ENCODE results near the gene CASTOR2.
"Not testable (repeated sequence)": the region's sequence is repeated elsewhere in the genome, so short reads cannot be mapped to it uniquely, and the experiment has no call there.

CASTOR2 gene

GRCh38 chr7:74964511-74965119 lies at the start of gene CASTOR2:
Gene CASTOR2, plus strand, starts transcription at chr7:74964705. Its CDS starts 281 bp downstream, at chr7:74964986.
- TF ChIP-seq GATA3, GATA2 (IDR thresholded peaks at IDR 0.05; ENCODE audit: low read depth, low read length): not testable (repeated sequence)

DNA sequence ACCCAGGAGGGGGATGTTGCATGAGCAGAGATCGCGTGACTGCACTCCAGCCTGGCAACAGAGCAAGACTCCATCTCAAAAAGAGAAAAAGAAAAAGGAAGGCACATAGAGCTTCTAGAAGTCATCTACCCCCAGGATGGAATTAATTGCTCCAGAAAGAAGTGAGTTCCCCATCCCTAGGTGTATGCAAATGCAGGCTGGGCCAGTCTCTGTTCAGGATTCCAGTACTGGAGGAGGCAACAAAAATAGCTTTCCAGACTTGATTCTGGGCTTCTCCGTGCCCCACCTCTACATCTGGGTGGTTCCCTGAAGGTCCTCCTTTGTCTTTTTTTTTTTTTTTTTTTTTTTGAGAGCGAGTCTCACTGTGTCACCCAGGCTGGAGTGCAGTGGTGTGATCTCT lies 28.6 kb downstream of the CASTOR2 start:
- TF ChIP-seq GATA2 (IDR thresholded peaks at IDR 0.05; ENCODE audit: low read depth, low read length), result no peak
- no peak for TF ChIP-seq GATA3 (IDR thresholded peaks at IDR 0.05; ENCODE audit: low read depth, low read length)

GRCh38 chr7:75010036-75010435 lies 45.5 kb downstream of the CASTOR2 start:
- TF ChIP-seq GATA3 (IDR thresholded peaks at IDR 0.05; ENCODE audit: low read depth, low read length) (no peak), GATA2 (IDR thresholded peaks at IDR 0.05; ENCODE audit: low read depth, low read length) (no peak)

- TF ChIP-seq GATA2 (IDR thresholded peaks at IDR 0.05; ENCODE audit: low read depth, low read length) (no peak), GATA3 (IDR thresholded peaks at IDR 0.05; ENCODE audit: low read depth, low read length) (no peak)
These were observed 53.3 kb downstream of the CASTOR2 start for GRCh38 chr7:75017832-75018231.

GRCh38 chr7:75018570-75019364 lies 54.3 kb downstream of the CASTOR2 start:
- no peak for TF ChIP-seq GATA3 (IDR thresholded peaks at IDR 0.05; ENCODE audit: low read depth, low read length)
- no peak for TF ChIP-seq GATA2 (IDR thresholded peaks at IDR 0.05; ENCODE audit: low read depth, low read length)

GRCh38 chr7:75019800-75020199 lies 55.3 kb downstream of the CASTOR2 start:
- TF ChIP-seq GATA2 (IDR thresholded peaks at IDR 0.05; ENCODE audit: low read depth, low read length) (no peak), GATA3 (IDR thresholded peaks at IDR 0.05; ENCODE audit: low read depth, low read length) (no peak)

- no peak for TF ChIP-seq GATA2 (IDR thresholded peaks at IDR 0.05; ENCODE audit: low read depth, low read length)
- TF ChIP-seq GATA3 (IDR thresholded peaks at IDR 0.05; ENCODE audit: low read depth, low read length), result no peak
These were observed 60.4 kb downstream of the CASTOR2 start for GRCh38 chr7:75024922-75025321.

GRCh38 chr7:75028299-75028698 lies 63.8 kb downstream of the CASTOR2 start:
- TF ChIP-seq GATA3 (IDR thresholded peaks at IDR 0.05; ENCODE audit: low read depth, low read length) (no peak), GATA2 (IDR thresholded peaks at IDR 0.05; ENCODE audit: low read depth, low read length) (no peak)

GRCh38 chr7:75033064-75033463 lies 68.6 kb downstream of the CASTOR2 start:
- no peak for TF ChIP-seq GATA3 (IDR thresholded peaks at IDR 0.05; ENCODE audit: low read depth, low read length)
- no peak for TF ChIP-seq GATA2 (IDR thresholded peaks at IDR 0.05; ENCODE audit: low read depth, low read length)

DNA sequence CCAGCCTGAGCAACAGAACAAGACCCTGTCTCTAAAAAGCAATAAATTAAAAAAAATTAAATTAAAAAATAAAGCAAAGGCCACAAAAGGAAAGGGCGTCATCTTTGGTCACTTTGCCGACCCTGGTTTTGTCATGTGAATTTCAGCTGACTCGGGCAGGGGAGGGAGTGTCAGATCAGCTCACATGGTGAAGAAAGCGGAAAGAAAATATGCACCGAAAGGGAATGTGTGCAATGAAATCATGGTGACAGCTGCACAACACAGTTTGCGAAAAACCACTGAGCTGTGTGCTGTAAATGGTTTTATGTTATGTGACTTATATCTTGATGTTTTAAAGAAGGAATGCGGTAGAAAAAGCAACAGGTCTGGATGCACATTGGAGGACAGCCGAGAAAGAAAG lies 69.3 kb downstream of the CASTOR2 start:
- no peak for TF ChIP-seq GATA3 (IDR thresholded peaks at IDR 0.05; ENCODE audit: low read depth, low read length)
- no peak for TF ChIP-seq GATA2 (IDR thresholded peaks at IDR 0.05; ENCODE audit: low read depth, low read length)

DNA sequence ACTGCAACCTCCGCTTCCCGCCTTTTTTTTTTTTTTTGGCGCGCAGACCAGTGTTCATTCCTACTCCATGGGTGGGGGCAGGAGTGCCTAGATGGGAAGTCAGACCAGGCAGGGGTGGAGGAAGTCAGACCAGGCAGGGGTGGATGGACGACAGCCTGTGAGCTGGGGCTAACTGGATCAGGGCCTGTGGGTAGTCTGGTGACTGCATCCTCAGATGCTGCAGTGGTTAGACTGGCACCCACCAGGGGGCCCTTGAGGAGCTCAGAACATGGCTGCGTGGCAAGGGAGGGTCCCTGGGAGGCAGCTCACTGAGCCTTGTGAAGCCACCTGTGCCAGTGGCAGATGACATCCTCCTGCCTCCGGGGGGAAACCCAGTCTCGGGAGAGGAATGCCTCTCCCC lies 74.0 kb downstream of the CASTOR2 start:
- TF ChIP-seq GATA3 (IDR thresholded peaks at IDR 0.05; ENCODE audit: low read depth, low read length) (no peak), GATA2 (IDR thresholded peaks at IDR 0.05; ENCODE audit: low read depth, low read length) (no peak)

GRCh38 chr7:75039166-75039565 lies 74.7 kb downstream of the CASTOR2 start:
- no peak for TF ChIP-seq GATA2 (IDR thresholded peaks at IDR 0.05; ENCODE audit: low read depth, low read length)
- no peak for TF ChIP-seq GATA3 (IDR thresholded peaks at IDR 0.05; ENCODE audit: low read depth, low read length)

DNA sequence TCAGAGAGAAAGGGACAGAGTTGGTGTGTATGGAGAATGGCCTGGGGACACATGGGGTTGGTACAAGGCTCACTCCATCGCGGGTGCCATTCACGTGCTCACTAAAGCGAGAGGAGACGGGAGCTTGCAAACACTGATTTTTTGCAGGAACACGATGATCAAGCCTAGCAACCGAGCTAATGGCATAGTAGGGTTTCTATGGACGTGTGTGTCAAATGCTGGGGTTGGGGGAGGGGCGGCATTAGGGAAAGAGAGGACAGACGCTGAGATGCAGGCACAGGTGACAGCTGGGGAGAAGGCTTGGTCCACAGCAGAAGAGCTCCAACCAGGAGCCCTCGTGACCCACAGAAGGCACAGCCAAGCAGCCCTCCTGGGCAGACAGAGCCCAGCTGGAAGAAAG lies 75.2 kb downstream of the CASTOR2 start:
- TF ChIP-seq GATA2 (IDR thresholded peaks at IDR 0.05; ENCODE audit: low read depth, low read length) (no peak), GATA3 (IDR thresholded peaks at IDR 0.05; ENCODE audit: low read depth, low read length) (no peak)

DNA sequence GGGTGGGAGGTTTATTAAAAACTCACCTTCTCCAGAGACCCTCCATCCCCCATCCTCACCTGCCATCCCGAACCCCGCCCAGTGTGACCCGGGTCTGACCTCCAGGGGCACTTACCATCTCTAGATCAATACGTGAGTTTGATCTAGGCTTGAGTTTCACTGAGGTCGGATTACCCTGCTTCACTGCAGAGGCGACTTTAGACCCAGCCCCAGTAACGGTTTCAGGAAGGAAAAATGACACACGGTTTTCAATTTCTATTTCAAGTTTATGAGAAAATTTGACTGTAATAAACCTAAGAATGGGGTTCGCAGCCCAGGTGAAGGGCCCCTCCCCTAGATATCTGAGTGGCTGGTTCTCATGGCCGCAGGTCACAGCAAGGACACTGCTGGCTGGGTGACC lies 76.0 kb downstream of the CASTOR2 start:
- no peak for TF ChIP-seq GATA2 (IDR thresholded peaks at IDR 0.05; ENCODE audit: low read depth, low read length)
- TF ChIP-seq GATA3 (IDR thresholded peaks at IDR 0.05; ENCODE audit: low read depth, low read length), result no peak

DNA sequence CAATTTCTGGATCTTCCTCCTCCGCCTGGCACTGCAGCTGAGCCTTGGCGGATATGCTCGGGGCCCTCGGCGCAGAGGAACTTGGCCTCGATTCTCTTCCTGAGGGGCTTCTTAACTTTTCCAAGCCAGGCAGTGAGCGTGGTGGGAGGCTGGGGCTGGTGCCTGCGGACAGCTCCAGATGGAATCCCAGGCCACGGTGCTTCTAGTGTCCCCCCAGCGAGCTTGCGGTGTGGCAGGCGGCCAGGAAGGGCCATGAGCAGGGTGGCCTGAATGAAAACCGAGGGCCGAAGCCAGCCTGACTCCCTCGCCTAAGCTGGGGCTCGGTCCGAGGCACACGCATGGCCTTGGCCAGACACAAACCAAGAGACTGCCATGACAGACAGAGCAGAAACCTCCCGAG lies 77.8 kb downstream of the CASTOR2 start:
- TF ChIP-seq GATA2 (IDR thresholded peaks at IDR 0.05; ENCODE audit: low read depth, low read length) (no peak), GATA3 (IDR thresholded peaks at IDR 0.05; ENCODE audit: low read depth, low read length) (no peak)
